Stimulated activated CD8-positive, alpha-beta memory T cell treated with anti-CD3 and anti-CD28 coated beads, Interleukin-15, amount 100 ng/mL, for 1 hour (primary cell): Measurements from ENCODE around the gene ZNF548.
"Not testable (repeated sequence)": the region's sequence is repeated elsewhere in the genome, so short reads cannot be mapped to it uniquely, and the experiment has no call there.

ENCODE experiments used
- DNase-seq: peaks from one replicate; pipeline ENCODE4 v3.0.0-alpha.2; 2020; ENCODE audit warnings: low read depth

Gene ZNF548

DNA sequence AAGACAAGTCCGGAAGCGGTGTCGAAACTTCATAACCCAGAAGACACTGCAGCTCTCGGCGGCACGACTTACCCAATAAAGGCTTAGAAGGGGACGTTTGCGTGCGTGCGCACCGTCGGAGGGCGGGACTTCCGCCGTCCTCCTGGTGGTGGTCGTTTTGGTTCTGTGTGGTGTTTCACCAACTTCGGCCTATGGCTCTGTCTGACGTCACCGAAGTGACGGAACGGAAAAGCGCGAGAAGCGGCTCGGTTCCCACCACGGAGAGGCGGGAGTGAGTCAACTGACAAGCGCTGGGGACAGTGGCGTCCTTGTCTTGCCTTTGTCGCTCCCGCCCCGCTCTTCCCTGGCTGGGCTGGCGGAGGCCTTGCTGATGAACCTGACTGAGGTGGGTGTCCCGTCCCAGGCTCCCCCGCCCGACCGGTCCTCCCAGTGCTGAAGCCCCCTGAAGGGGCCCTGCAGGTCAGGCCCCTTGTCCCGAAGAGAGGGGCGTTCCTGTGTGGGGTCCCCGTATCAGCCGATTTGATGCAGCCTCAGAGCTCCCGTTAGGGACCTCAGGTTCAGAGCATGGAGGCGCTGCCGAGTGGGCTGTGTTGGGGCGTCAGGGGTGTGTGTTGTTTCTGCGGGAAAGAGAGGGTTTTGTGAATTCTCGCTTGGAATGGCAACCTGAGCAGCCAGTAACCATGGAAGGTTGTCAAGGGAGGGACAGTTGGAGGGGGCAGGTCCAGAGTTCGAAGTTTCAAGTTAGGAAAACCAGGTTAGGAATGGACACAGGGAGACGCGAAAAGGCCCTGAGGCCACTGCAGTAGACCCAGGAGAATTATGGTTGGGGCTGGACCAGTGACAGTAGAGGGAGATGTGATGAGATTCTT, at the start of gene ZNF548:
Gene ZNF548, plus strand, starts transcription at position 125 of the 869 bp plus-strand sequence. Its CDS starts 246 bp downstream, at position 371.
- peak; percentile 96 for DNase-seq

DNA sequence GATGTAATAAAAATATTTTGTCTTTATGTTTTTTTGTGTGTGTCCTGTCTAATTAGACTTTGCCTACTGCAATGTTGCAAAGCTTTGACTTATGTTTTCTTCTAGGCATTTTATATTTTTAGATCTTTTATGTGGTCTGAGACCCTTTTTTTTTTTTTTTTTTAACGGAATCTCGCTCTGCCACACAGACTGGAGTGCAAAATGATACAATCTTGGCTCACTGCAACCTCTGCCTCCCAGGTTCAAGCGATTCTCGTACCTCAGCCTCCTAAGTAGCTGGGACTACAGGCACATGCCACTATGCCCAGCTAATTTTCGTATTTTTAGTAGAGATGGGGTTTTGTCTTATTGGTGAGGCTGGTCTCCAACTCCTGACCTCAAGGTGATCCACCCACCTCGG, 47.1 kb upstream of the ZNF548 start:
- no peak for DNase-seq

DNA sequence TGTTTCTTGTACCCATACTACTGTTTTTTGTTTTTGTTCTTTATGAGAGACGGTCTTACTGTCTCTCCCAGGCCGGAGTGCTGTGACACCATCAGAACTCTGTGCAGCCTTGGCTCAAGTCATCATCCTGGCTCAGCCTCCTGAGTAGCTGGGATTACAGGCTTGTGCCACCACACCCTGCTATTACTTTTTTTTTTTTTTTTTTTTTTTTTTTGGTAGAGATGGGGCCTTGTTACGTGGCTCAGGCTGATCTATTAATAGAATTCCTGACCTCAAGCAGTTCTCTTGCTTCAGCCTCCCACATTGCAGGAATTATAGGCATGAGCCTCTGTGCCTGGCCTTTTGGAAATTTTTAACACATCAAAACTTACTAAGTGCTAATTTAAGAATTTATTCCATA, 41.5 kb upstream of the ZNF548 start:
- DNase-seq, result no peak

- peak; percentile 68 for DNase-seq
These were observed 38.5 kb upstream of the ZNF548 start, which contains the start of gene ZNF304 for GRCh38 chr19:57350877-57351805. TSS of gene ZNF304 (plus strand) at chr19:57351271. CDS start at chr19:57351665, 394 bp downstream.

DNA sequence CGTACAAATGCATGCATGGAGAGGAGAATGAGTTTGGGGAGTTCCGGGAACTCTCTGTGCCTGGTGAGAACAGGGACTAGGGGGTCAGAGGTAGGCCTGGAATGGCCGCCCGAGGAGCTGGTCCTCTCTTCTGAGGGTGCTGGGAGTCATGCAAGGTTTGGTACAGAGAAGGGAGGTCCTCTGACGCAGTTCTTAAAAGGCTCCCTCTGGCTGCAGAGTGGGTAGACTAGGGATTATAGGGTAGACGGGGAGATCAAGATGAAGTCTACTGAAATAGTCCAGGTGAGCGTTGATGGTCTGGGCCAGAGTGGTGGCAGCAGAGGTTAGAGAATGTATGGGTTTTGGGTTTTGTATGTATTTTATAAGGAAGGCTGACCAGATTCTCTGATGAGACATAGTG, 37.8 kb upstream of the ZNF548 start:
- DNase-seq, result no peak

GRCh38 chr19:57355916-57356315, 33.7 kb upstream of the ZNF548 start:
- no peak for DNase-seq

DNA sequence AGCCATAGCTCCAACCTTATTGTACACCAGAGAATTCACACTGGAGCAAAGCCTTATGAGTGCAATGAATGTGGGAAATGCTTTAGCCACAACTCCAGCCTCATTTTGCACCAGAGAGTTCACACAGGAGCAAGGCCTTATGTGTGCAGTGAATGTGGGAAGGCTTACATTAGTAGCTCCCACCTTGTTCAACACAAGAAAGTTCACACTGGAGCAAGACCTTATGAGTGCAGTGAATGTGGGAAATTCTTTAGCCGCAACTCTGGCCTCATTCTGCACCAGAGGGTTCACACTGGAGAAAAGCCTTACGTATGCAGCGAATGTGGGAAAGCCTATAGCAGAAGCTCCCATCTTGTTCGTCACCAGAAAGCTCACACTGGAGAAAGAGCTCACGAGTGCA, 32.2 kb upstream of the ZNF548 start:
- DNase-seq, result no peak

- DNase-seq, result no peak
These were observed 30.4 kb upstream of the ZNF548 start for GRCh38 chr19:57359300-57359699.

GRCh38 chr19:57362419-57362818, 27.2 kb upstream of the ZNF548 start:
- DNase-seq, result no peak

GRCh38 chr19:57362997-57363687, 26.5 kb upstream of the ZNF548 start, which contains the start of the genes TRAPPC2B and ZNF547:
TSS of gene TRAPPC2B (plus strand) at chr19:57363551. CDS start at chr19:57364834, 1,283 bp downstream.
TSS of gene ZNF547 (plus strand) at chr19:57363551. CDS start at chr19:57368556, 5,005 bp downstream.
- DNase-seq, result peak; percentile 95

DNA sequence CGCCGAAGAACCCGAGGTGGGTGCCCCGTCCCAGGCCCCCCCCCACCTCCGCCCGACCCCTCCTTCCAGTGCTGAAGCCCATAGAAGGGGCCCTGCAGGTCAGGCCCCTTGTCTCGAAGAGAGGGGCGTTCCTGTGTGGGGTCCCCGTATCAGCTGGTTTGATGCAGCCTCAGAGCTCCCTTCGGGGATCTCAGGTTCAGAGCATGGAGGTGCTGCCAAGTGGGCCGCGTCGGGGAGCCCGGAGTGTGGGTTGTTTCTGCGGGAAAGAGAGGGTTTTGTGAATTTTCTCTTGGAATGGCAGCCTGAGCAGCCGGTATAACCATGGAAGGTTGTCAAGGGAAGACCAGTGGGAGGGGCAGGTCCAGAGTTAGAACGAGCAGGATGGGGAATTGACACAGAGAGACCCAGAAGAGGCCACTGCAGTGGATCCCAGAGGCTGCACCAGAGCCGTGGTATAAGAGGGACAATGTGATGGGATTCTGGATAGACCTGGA, 25.9 kb upstream of the ZNF548 start:
- no peak for DNase-seq

DNA sequence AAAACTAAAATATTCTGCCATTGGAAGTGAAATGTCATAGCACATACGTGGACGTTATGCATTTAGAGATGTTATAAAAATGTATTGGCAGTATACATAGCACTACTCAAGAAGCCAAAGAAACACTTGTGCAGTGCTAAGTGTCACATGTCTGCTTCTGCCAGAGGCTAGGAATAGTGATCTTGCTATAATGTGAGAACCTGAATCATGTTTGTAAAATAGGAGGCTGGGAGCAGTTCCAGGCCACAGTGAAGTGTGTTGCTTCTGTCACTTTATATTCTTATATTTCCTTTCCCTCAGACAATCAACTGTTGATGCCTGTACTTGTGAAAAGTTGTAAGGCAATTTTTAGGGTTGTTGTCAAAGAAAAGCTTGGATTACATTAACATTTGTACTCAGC, 22.9 kb upstream of the ZNF548 start:
- DNase-seq, result no peak

GRCh38 chr19:57374179-57374578, 15.5 kb upstream of the ZNF548 start:
- DNase-seq, result no peak

DNA sequence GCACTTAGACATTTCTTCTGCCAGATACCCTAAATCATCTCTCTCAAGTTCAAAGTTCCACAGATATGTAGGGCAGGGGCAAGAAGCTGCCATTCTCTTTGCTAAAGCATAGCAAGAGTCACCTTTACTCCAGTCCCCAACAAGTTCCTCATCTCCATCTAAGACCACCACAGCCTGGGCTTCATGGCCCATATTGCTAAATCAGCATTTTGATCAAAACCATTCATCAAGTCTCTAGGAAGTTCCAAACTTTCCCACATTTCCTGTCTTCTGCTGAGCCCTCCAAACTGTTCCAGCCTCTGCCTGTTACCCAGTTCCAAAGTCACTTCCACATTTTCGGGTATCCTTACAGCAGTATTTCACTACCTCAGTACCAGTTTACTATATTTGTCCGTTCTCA, 15.0 kb upstream of the ZNF548 start:
- DNase-seq, result not testable (repeated sequence)

GRCh38 chr19:57376151-57376550, 13.5 kb upstream of the ZNF548 start:
- DNase-seq, result no peak

- DNase-seq, result no peak
These were observed 12.0 kb upstream of the ZNF548 start for GRCh38 chr19:57377498-57378146.

DNA sequence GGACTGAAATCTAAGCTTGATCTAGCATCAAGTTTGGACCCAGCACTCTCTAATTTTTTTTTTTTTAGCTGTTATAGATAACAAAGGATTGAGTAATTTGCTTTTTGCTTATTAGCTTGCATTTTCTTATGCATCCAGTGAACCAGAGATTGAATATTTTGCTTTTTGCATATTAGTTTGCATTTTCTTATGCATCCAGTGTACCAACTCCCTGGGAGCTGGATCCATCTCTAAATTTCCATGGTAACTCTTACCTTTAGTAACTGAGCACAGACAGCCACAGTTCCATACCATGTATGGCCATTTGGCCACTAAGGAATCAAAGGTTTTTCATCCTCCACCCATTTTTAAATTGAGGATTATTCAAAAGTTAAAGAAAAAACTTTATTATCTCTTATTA, 8.7 kb upstream of the ZNF548 start:
- DNase-seq, result no peak

- DNase-seq, result no peak
These were observed 6.7 kb upstream of the ZNF548 start for GRCh38 chr19:57382806-57383488.

- no peak for DNase-seq
These were observed 392 bp upstream of the ZNF548 start for GRCh38 chr19:57389194-57389729.

DNA sequence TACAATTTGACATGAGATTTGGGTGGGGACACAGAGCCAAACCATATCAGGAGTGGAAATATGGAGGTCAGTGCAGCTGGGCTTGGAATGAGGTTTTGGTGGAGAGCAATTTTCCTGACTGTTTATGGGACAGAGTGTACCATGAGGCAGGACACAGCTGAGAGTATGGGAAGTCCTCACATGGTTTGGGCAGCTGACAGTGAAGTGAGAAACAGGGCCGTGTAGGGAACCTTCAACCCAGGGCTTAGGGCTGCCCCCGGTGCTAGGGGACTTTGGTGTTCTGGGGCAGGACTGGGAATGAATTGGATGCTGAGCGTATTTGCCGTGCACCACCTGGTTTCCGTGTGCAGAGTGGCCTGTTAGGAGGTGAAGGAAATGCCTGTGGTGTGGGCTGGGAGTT, 6.1 kb downstream of the ZNF548 start:
- no peak for DNase-seq
